HG03442 (cell line): ENCODE data around the gene MC2R.
"Not testable (repeated sequence)": the region's sequence is repeated elsewhere in the genome, so short reads cannot be mapped to it uniquely, and the experiment has no call there.

ENCODE experiments used
- ATAC-seq: cut with Tn5 transposase; IDR thresholded peaks from one replicate; pipeline ENCODE4 v1.9.1; 2021; ENCODE audit warnings: mild to moderate bottlenecking, moderate library complexity; ENCODE audit not compliant: unreplicated experiment

The MC2R gene

DNA sequence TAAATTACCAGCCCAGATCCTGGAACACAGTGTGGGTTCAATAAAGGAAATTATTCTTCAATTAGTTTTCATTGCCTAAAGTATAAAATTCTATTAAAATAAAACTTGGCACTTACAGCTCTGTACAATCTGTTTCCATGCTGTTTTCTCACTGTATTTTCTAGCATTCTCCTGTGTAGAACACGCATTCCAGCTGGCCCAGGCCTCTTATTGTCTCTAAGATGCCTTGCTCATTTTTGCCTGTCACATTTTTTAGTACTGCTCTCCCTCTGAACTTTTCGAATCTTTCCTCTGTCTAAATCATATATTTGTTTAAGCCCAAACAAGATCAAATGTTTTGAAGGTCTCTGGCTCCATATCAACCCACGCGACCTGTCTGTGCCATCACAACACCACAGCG is 20.8 kb downstream of the MC2R start:
- no peak for ATAC-seq

DNA sequence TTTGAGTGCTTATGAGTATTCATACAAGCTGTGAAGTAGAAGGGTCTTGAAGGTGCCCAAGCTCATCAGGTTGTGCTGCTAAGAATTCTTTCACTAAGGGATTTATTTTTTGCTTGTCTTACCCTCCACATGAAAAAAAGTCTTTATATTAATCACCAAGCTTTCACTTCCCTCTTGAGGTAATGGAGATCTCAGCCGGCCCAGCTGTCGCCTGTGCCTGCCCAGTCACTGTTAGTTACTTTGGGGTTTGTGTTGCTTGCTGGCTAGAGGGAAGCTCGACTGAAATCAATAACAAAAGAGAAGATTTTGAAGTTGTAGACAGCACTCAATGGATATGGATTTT is 21.9 kb downstream of the MC2R start:
- ATAC-seq, result peak; percentile 98

DNA sequence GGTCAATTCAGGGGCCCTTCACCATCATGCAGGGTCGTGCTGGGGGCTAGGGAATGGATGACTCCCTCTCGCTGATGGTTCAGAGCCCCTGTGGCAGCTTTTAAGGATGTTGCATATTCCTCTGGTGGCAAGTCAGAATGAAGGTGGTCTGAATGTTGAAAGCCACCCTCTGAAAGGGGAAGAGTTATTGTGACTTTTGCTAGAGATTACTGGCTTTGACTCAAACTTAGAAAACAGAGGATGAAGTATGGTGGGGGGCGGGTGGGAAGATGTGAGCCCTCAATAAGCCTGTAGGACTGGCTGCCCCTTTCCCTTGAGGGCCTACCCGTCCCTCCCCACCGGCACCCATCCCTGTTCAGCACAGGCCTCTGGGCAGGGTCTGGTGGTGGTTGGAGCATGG is 23.2 kb downstream of the MC2R start:
- ATAC-seq, result no peak

DNA sequence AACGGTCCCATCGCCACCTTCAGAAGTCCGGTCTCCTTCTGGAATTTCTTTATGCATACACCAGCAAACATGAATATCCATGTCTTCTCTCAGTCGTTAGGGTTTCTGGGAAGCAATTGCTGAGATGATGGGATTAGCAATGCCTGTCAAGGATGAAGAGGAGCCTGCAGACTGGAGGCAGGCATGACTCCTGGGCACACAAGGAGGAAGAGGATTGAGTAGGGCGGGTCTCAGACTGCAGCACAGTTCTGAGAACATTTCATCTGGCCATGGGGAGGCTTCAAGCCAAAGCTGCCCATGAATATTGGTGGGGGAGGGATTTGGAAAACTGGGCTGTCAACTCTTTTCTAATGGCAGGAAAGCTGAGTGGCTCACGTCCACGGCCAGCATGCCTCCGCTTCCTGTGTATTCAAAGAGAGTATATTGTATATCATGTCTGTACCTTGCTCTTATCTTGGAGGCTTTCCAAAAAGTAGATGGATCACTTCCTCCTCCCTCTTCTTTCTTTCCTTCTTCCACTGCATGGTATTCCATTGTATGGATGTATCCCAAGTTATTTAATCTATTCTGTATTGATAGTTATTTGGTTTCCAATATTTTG is 24.5 kb downstream of the MC2R start:
- no peak for ATAC-seq

DNA sequence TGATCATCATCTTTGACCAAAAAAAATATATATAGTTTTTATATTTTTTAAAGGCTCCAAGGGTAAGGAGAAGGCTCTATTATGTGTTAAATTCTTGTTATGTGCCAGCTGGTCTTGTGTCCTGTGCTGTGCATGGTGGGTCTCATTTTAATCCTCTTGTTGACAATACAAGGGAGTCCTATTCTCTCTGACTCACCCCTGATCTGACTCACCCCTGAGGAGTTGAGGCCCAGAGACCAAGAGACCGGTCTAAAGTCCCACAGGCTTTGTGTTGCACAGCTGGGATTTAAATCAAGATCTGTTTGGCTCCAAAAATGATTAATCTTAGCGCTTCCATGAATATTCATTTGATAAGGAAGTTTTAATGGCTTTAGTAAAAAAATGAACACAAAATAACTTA is 25.7 kb downstream of the MC2R start:
- no peak for ATAC-seq

DNA sequence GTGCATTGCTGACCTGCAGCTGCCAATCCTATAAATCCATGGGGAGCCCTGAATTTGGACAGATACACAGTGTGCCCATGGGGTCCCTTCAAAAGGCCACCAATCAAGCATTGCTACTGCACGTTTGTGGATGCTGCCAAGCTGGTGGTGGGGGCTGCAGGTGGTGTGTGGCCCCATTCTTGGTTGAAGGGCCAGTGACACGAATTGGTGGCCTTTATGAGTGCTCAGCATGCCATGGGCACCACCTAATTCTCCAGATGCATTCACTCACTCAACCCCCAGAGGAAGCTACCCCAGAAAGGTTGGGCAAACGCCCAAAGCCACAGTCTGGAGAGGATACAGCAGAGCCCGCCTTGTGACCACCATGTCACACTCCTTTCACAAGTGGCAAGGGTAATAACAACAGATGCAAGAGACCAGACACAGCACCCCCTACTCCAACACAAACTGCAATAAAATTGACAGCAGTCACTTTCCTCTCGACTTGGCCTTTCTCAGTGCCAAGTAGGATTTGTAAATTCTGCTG is 27.1 kb downstream of the MC2R start:
- no peak for ATAC-seq

DNA sequence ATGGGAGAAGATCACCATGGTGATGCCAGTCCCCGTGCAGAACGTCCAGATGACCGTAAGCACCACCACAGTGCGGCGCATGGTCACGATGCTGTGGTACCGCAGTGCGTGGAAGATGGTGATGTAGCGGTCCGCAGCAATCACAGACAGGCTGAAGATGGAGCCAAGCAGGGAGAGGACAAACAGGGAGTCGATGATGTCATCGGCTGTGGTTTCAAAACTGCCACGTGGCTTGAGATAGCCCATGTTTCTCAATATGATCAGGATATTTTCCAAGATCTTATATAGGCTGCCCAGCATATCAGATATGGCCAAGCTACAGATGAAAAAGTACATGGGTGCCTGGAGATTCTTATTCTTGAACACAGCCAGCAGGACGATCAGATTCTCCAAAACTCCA is 30.3 kb downstream of the MC2R start:
- no peak for ATAC-seq

DNA sequence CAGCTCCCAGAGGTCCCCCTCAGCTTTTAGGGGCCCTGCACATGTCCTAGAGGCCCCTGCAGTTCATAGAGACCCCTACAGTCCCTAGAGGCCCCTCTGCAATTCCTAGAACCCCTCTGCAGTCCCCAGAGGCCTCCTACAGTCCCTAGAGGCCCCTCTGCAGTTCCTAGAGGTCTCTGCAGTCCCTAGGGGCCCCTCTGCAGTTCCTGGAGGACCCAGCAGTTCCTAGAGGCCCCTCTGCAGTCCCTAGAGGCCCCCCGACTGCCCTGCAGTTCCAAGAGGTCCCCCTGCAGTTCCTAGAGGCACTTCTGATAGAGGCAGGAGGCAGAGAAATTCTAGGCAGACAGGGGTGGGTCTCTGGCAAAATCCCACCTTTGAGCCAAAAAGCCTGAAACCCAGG is 35.4 kb downstream of the MC2R start:
- no peak for ATAC-seq

DNA sequence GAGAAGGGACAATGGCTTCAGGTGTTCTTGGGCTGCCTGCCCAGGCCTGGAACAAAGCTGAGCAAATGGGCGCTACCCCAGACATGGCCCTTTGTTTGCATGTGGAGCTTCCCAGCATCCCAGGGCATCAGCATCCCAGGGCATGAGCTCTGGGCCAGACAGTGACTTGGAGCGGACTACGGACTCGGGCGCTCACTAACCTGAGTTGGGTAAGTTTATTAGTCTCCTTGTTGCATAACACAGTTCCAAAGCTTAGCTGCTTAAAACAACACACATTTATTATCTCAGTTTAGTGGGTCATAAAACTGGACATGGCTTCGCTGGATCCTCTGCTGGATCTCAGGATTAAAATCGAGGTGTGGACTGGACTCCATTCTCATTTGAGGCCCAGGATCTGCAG is 35.8 kb downstream of the MC2R start:
- no peak for ATAC-seq

DNA sequence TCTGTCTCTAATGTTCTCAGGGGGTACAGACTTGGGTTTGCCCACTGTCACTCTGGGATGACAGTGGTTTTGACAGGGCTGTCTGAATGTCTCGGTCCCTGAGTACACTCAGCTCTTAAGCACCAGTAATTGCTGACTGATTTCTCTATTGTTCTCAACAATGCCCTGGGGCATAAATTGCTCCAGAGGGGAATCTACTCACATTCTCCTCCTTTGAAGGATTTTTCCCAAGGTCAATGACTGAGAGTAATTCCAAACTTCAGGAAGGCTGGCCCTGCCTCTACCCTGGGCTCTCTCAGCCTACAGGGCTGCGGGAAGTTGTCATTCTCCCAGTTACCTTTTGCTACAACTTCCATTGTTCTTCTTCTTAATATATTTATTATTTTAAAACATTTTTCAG is 36.5 kb downstream of the MC2R start:
- no peak for ATAC-seq

DNA sequence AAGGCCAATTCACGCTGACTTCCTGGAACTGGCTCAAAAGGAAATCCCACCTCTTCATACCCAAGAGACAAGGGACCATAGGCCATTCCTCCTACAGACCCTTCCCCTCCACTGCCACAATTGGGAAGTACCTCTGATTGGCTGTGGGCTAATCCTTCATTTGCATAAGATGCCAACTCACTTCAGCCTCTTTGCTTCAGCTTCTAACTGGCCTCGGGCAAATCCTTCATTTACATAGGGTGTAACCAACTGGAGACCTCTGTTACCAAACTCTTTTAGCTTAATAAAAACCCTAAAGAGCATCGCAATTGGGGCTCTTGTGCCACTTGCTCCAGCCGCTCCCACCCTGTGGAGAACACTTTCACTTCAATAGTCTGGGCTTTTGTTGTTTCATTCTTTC is 38.2 kb downstream of the MC2R start:
- ATAC-seq, result no peak

DNA sequence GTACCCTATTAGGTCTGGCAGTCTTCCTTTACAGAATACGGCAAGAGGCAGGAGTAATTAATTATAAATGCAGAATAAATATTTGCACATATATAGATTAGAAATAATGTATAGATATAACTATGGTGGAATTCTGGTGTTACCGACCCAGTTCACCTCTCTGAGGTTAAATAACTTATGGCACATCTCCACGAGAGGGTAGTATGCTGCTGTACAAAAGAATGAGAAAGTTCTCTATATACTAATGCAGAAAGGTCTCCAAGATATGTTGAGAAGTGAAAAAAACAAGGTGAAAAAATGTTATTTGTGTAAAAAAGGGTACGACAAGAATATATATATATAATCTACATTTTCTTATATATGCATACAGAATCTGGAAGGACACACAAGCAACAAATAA is 40.8 kb downstream of the MC2R start:
- ATAC-seq, result no peak

DNA sequence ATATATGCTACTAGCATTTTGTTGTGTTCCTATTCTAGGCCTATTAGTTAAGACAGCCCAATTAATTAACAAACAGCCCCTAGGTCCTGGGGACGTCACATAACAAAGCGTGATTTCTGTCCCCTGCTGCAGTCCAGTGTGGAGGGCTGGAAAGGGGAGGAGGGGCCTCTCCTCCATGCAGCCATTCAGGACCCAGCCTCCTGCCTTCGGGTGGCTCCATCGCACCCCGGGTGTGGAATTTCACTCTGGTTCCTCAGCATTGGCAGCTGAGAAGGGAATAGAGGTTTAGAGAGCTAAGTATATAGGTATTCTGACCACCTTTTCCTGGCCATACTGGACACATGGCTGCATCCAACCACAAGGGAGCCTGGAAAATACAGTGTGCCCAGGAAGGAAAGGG is 42.4 kb downstream of the MC2R start:
- no peak for ATAC-seq

DNA sequence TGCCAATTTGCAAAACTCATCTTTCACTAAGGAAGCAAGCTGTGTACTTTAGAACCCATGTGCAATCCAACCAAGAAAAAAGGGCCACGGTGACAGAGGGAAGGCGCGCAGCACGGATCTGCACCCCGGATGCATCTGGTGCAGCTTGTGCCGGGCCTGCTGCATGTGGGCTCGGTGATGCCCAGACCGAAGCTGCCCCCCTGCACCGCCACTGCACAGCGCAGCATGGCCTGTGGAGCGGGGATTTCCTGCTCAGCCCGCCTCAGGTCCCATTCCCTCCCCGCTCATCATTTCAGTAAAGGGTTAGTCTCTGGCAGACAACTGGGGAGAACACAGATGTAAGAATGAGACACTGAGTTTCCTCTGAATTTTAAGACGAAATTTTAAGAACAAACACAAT is 43.0 kb downstream of the MC2R start:
- no peak for ATAC-seq

DNA sequence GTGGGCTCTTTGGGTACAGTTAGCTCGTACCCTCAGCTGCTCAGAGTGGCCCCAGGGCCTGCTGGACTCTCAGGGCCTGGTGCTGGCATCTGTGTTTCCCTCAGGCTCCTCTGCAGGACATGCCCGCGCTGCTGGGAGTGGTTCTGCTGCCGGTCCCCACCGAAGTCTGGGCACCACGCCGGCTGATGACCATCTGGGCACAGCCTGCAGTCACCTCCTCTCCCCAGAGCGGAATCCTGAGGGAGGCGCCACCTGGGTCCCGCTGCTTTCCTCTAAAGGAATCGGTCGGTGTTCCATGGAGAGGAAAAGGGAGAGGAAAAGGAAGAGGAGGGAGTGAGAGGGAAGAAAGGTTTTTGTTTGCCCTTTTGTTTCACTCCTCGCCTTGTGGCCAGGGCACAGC is 43.6 kb downstream of the MC2R start:
- no peak for ATAC-seq

DNA sequence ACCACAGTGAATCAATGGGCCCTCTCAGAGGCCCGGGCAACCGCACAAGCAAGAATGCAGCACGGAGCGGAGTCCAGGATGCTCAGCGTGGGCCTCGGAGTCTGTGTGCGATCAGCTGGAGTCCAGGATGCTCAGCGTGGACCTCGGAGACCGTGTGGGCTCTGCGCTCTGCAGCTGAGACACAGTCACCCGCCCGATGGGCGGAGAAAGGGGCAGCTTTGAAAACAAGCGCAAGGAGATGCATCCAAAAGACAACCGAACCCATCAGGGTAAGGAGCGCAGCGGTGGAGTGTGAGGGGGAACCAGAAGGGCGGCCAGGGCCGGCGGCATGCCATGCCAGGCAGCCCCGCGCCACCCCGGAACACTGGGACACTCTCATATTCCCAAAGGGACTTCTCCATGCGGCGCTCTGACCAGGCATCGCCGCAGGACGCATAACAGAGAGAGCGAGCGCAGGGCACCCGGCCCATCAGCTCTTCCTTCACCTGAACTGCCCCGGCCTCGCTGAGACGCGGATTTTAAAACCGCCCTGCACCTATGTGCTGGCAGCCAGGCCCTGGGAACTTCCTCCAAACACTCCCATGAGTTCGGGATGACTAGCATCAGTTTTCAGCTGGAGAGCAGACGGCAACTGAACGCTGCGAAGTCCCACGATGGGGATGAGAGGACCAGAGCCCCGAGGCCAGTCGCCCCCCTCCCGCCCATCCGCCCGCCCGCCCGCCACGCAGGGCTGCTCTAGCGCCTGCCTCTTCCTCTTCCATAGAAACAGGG is 46.6 kb downstream of the MC2R start:
- ATAC-seq, result no peak

DNA sequence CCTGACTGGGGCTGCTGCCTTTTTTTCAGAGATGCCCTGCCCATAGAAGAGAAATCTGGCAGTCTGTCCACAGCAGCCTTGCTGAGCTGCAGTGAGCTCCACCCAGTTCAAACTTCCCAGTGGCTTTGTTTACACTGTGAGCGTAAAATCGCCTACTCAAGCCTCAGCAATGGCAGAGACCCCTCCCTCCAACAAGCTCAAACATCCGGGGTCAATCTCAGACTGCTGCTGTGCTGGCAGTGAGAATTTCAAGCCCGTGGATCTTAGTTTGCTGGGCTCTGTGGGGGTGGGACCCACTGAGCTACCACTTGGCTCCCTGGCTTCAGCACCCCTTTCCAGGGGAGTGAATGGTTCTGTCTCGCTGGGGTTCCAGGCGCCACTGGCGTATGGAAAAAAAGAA is 52.4 kb downstream of the MC2R start:
- ATAC-seq, result not testable (repeated sequence)

DNA sequence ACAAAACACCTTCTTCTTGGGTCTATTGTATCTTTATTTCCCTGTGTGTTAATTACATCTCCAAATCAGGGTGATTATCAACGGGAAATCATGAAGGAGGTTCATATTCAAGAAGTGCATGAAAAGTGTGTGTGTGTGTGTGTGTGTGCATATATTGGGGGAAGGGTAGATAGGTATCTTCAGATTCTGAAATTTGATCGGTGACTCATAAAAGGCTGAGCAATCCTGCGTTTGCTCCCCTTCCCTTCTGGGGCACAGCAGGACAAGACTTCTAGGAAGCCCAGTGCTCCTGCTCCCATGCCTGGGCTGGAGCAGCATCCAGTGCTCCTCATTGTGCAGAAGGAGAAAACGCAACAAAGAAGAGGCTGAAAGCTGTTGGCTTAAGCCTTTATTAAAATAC is 65.5 kb downstream of the MC2R start:
- ATAC-seq, result no peak

DNA sequence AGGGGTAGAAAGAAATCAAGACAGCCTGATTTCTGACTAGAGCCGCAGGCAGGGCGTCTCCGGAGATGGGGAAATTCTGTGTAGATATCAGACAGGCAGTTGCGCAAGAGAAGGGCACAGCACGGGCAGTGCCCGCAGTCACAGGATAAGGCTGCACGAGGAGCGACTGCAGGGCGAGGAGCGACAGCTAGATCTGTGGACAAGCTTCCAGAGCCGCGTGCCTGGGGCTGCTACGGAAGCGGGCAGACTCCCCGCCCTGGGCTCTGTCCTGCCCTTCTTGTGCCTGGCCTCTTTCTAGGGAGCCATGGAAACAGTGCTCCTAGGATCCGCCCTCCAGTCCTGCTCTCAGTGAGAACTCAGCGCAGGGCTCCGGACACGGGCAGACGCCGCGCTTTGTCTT is 78.8 kb downstream of the MC2R start:
- no peak for ATAC-seq

DNA sequence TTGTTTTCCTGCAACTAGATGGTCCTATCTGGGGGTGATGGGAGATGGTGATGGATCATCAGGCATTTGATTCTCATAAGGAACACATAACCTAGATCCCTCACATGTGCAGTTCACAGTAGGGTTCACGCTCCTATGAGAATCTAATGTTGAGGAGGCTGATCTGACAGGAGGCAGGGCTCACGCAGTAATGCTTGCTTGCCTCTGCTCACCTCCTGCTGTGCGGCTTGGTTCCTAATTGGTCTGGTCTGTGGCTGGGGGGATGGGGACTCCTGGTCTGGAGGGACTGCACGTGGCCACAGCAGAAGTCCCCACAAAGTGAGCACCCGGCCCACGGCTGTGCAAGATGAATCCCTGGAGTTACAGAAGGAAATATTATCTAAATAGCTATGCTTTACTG is 80.1 kb downstream of the MC2R start:
- ATAC-seq, result no peak

DNA sequence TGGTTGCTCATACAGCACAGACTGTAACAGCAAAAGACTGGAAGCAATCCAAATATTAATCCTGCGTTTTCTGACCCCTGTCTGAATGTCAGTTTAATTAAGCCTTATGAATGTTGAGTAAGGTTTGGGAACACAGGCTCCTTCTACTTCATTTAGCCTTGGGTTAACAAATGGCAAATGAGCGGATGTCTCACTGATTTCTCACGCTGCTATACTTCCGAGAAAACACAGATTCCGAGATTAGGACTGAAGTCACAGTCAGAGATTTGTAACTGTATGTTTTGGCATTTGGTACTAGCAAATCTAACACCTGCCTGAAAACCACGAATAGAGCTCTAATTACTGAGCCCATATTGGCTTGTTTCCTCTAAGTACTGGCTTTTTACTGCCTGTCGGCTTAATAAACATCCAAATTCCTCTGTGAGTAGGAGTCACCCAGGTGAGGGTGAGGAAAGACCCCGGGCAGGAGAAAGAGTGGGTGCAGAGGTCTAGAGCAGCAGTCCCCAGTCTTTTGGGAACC is 80.8 kb downstream of the MC2R start:
- ATAC-seq, result no peak
